GM19239 (cell line): ENCODE data around the gene PTP4A1.
A peak's percentile ranks its signal among the peaks of the same experiment; 100 is the strongest.
"Not testable (repeated sequence)": the region's sequence is repeated elsewhere in the genome, so short reads cannot be mapped to it uniquely, and the experiment has no call there.

Source experiments
- DNase-seq: peaks from one replicate; pipeline ENCODE4 v3.0.0; 2011; ENCODE audit warnings: low spot score; ENCODE audit not compliant: insufficient read length
- FAIRE-seq: peaks from 2 replicates; lab custom pipeline; 2011; peaks lifted over from hg19 to GRCh38; lab: Jason Lieb, UNC

The PTP4A1 gene

DNA sequence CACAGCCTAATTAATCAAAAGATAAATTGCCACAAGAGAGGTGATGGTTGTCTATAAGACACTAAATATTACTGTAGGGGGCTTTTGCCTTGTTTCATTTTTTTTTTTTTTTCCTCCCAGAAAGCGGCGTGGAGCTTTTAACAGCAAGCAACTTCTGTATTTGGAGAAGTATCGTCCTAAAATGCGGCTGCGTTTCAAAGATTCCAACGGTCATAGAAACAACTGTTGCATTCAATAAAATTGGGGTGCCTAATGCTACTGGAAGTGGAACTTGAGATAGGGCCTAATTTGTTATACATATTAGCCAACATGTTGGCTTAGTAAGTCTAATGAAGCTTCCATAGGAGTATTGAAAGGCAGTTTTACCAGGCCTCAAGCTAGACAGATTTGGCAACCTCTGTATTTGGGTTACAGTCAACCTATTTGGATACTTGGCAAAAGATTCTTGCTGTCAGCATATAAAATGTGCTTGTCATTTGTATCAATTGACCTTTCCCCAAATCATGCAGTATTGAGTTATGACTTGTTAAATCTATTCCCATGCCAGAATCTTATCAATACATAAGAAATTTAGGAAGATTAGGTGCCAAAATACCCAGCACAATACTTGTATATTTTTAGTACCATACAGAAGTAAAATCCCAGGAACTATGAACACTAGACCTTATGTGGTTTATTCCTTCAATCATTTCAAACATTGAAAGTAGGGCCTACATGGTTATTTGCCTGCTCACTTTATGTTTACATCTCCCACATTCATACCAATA, 7.8 kb downstream of the PTP4A1 start:
- DNase-seq = no peak
- no peak for FAIRE-seq

GRCh38 chr6:63580704-63580961, 8.4 kb downstream of the PTP4A1 start:
- no peak for DNase-seq
- FAIRE-seq = no peak

GRCh38 chr6:63581355-63582013, 9.2 kb downstream of the PTP4A1 start:
- FAIRE-seq = no peak

GRCh38 chr6:63582579-63583231, 10.4 kb downstream of the PTP4A1 start:
- no peak for FAIRE-seq
- DNase-seq = no peak

More at GRCh38 chr6:63581355-63582013, 9.2 kb downstream of the PTP4A1 start:
- DNase-seq = no peak

DNA sequence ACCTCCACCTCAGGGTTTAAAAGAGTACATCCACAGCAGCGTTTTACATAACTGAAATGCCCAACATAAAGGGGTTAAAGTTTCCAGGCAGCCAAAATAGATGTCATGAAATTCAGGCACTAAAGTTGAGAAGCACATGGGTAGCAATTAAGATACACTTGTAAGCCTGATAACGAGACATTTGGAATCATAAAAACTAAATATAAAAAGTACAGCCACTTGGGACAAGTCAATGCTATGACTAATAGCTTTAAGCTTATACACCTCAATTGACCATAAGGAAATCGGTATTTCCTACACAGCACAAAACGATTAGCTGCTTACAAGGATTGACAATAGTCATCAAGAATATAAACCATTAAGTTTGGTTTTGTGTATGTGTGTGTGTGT, 11.8 kb downstream of the PTP4A1 start:
- DNase-seq = no peak
- peak; percentile 68 for FAIRE-seq

- DNase-seq (no peak), FAIRE-seq (no peak)
Measured at GRCh38 chr6:63584566-63584965, 12.3 kb downstream of the PTP4A1 start.

- not testable (repeated sequence) for DNase-seq
Measured at GRCh38 chr6:63585652-63586051, 13.4 kb downstream of the PTP4A1 start.

GRCh38 chr6:63589952-63590411, 17.7 kb downstream of the PTP4A1 start:
- no peak for DNase-seq
- FAIRE-seq = no peak

More at GRCh38 chr6:63585652-63586051, 13.4 kb downstream of the PTP4A1 start:
- FAIRE-seq = not testable (repeated sequence)

DNA sequence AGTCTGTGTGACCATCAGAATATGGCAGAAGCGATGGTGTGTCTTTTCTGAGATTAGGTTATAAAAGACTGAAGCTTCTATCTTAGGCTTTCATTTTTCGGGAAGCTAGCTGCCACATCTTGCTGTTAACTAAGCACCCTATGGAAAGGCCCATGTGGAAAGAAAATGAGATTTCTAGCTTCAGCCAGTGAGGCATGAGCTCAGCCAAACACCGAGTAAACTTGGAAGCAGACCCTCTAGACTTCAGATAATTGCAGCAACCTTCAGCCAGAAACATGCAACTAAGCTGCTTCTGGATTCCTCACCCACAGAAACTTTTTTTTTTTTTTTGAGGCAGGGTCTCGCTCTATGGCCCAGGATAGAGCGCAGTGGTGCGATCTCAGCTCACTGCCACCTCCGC, 20.6 kb downstream of the PTP4A1 start:
- DNase-seq = no peak
- no peak for FAIRE-seq

DNA sequence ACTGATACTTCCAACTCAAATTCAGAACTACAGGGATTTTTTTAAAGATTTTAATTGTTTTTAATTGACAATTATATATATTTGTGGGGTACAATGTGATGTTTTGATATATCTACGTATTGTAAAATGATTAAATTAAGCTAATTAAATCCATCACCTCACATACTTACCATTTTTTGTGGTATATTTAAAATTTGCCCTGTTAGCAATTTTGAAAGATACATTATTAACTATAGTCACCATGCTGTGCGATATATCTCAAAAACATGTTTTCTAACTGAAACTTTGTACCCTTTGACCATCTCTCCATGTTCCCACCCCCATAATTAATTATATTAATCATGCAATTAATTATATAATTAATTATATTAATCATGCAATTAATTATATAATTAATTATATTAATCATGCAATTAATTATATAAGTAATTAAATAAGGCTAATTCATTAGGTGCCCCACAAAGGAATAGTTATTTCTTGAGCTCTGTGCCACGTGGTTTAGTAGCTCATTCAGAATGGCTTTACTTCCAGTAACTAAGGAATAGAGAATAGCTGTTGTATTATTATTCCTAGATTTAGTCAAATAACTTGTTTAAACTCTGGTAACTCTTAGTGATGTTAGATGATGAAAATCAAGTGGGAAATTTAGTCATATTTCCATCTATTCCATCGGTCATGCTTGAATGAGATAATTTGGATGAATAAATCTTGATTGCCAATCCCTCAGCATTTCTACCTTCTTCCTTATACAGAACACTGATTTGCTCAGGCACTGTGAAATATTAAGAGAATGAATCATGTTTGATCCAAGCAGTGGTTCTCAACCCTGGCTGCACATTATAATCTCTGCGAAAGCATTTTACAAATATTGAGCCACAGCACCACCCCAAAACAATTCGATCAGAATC, 25.1 kb downstream of the PTP4A1 start:
- DNase-seq (no peak), FAIRE-seq (no peak)

- DNase-seq (peak; percentile 70), FAIRE-seq (peak; percentile 92)
Measured at GRCh38 chr6:63598049-63599036, 26.1 kb downstream of the PTP4A1 start.

GRCh38 chr6:63599243-63599642, 27.0 kb downstream of the PTP4A1 start:
- FAIRE-seq (no peak), DNase-seq (no peak)

DNA sequence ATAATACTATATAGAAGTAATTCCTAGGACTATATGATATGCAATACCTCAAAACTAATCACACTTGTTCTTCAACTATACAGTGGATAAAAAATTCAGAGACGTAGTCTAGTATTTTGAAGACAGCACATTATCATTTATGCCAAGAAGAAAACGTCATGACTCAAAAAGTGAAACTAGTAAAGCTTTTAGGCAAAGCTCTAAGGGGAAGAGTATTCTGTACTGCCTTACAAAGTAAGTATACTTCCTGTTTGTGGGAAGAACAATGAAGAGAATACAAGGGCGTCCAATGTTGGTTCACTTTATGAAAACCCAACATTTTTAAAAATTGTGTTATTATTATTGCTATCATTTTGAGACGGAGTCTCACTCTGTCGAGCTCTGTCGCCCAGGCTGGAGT, 27.9 kb downstream of the PTP4A1 start:
- FAIRE-seq = no peak

GRCh38 chr6:63609231-63609630, 37.0 kb downstream of the PTP4A1 start:
- DNase-seq (no peak), FAIRE-seq (no peak)

More for the DNA sequence above, 27.9 kb downstream of the PTP4A1 start:
- no peak for DNase-seq

DNA sequence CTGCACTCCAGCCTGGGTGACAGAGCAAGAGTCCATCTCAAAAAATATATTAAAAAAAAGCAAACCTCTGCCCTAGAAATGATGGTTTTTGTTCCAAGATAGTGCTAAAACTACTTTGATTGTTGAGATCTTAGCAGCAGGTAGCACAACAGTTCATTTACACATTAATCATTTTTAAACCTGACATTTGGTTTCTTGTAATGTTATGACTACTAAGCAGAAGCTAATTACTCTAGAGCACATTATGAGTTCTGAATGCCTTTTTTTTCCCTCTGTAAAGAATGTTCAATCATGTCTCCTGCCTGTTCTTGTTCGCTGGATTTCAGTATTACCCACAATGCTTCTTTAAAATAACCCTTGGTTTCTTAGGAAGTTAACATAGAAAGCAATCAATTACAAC, 38.7 kb downstream of the PTP4A1 start:
- DNase-seq = no peak
- no peak for FAIRE-seq

GRCh38 chr6:63611560-63611959, 39.3 kb downstream of the PTP4A1 start:
- DNase-seq (no peak), FAIRE-seq (no peak)

- DNase-seq (no peak), FAIRE-seq (no peak)
Measured at GRCh38 chr6:63615590-63615989, 43.3 kb downstream of the PTP4A1 start.
